GM12878 (cell line): ENCODE measurements around the gene PPOX. TPM values are rescaled to one million over a fixed set of nuclear protein-coding genes. Genes with fewer than 3 reads are reported as not detected.

Experiments used
- BCL11A ChIP-seq: IDR thresholded peaks from 2 replicates; pipeline ENCODE4 v1.6.1; 2011; ENCODE audit warnings: low read depth, low read length
- BRCA1 ChIP-seq: IDR thresholded peaks from 2 replicates; pipeline ENCODE4 v1.6.1; 2011; ENCODE audit warnings: low read depth, low read length, improper control_type of control experiment
- CHD4 ChIP-seq: fragments of 200-600 bp; sonication (generic); IDR thresholded peaks from 2 replicates; pipeline ENCODE4 v1.6.1; 2016; ENCODE audit warnings: mild to moderate bottlenecking
- EGR1 ChIP-seq, 2 experiments: IDR thresholded peaks; 1 replicate in 1 of 2; 2 replicates in 1 of 2; pipeline ENCODE4 v1.6.1; 2011 to 2012; ENCODE audit warnings: low read depth in 2 of 2, low read length in 2 of 2, borderline replicate concordance in 1 of 2, mild to moderate bottlenecking in 1 of 2, moderate library complexity in 1 of 2
- HCFC1 ChIP-seq: fragments of 150-350 bp; IDR thresholded peaks from 2 replicates; pipeline ENCODE4 v1.6.1; 2014; ENCODE audit warnings: low read length
- IKZF1 ChIP-seq: fragments of 450-650 bp; conservative IDR thresholded peaks from 2 replicates; pipeline ENCODE4 v1.6.1; 2017; ENCODE audit warnings: antibody characterized with exemption, mild to moderate bottlenecking
- JUNB ChIP-seq: IDR thresholded peaks from 2 replicates; pipeline ENCODE4 v1.6.1; 2016; ENCODE audit warnings: antibody characterized with exemption, mild to moderate bottlenecking
- MEF2A ChIP-seq: IDR thresholded peaks from 2 replicates; pipeline ENCODE4 v1.6.1; 2011; ENCODE audit warnings: low read depth, mild to moderate bottlenecking, low read length, moderate library complexity; ENCODE audit not compliant: insufficient read depth
- NBN ChIP-seq: fragments of 450-650 bp; IDR thresholded peaks from 2 replicates; pipeline ENCODE4 v1.6.1; 2016
- NFYB ChIP-seq: IDR thresholded peaks from 2 replicates; pipeline ENCODE4 v1.6.1; 2011; ENCODE audit warnings: low read depth, mild to moderate bottlenecking, low read length, improper control_type of control experiment, moderate library complexity; ENCODE audit not compliant: insufficient read depth
- NR2C2 ChIP-seq: IDR thresholded peaks from 2 replicates; pipeline ENCODE4 v1.6.1; 2011; ENCODE audit warnings: borderline replicate concordance, low read depth; ENCODE audit not compliant: control insufficient read depth, insufficient read length
- PAX8 ChIP-seq: fragments of 450-650 bp; IDR thresholded peaks from 2 replicates; pipeline ENCODE4 v1.6.1; 2017; ENCODE audit warnings: mild to moderate bottlenecking, moderate library complexity
- RAD21 ChIP-seq: IDR thresholded peaks from 2 replicates; pipeline ENCODE4 v1.6.1; 2011; ENCODE audit warnings: mild to moderate bottlenecking, low read depth, low read length, moderate library complexity; ENCODE audit not compliant: insufficient read depth
- RCOR1 ChIP-seq: conservative IDR thresholded peaks from 2 replicates; pipeline ENCODE4 v1.6.1; 2012; ENCODE audit warnings: low read depth, low read length, improper control_type of control experiment
- SMC3 ChIP-seq: IDR thresholded peaks from 2 replicates; pipeline ENCODE4 v1.6.1; 2011; ENCODE audit warnings: low read length, improper control_type of control experiment, borderline replicate concordance
- TCF3 ChIP-seq: IDR thresholded peaks from 2 replicates; pipeline ENCODE4 v1.6.1; 2012; ENCODE audit warnings: low read depth, mild to moderate bottlenecking, low read length, borderline replicate concordance; ENCODE audit not compliant: insufficient read depth
- WRNIP1 ChIP-seq: IDR thresholded peaks from 2 replicates; pipeline ENCODE4 v1.6.1; 2011; ENCODE audit warnings: low read depth, low read length, improper control_type of control experiment, borderline replicate concordance
- ZNF24 ChIP-seq: fragments of 450-650 bp; IDR thresholded peaks from 2 replicates; pipeline ENCODE4 v1.6.1; 2017; ENCODE audit warnings: antibody characterized with exemption, mild to moderate bottlenecking
- ZNF622 ChIP-seq: fragments of 450-650 bp; IDR thresholded peaks from 2 replicates; pipeline ENCODE4 v1.6.1; 2017; ENCODE audit warnings: mild to moderate bottlenecking, inconsistent platforms
- polyA plus RNA-seq, 11 experiments: library from polyadenylated mRNA; depleted of rRNA in 4 of 11; unstranded in 6 of 11; stranded (reverse) in 5 of 11; fragments of >200 nt; fragmentation: Nextera tagmentation in 4 of 11; fragmentation: Illumina TruSeq in 1 of 11; extraction: Ambion mirVana in 4 of 11; extraction: Trizol in 1 of 11; gene quantifications; 1 replicate in 1 of 11; 2 replicates in 10 of 11; pipeline versions ENCODE4 v1.2.1 to v1.2.3, GENCODE V29; 2011 to 2016; ENCODE audit warnings: inconsistent platforms in 2 of 11, missing spikeins in 2 of 11, low read depth in 1 of 11
- total RNA-seq, 4 experiments: library from RNA; depleted of rRNA in 3 of 4; stranded (reverse); fragments of >200 nt in 3 of 4; fragmentation: Illumina TruSeq in 1 of 4; extraction: Trizol in 1 of 4; gene quantifications; 2 replicates each; pipeline versions ENCODE4 v1.2.1 to v1.2.3, GENCODE V29; 2013 to 2021
- TF ChIP-seq, protein P1 (sequence below): fragments of 450-650 bp; IDR thresholded peaks from 2 replicates; pipeline ENCODE4 v1.6.1; 2017; ENCODE audit warnings: mild to moderate bottlenecking, low read depth, inconsistent platforms; ENCODE audit not compliant: poor library complexity, severe bottlenecking
- TF ChIP-seq, protein P2 (sequence below): IDR thresholded peaks from 2 replicates; pipeline ENCODE4 v1.6.1; 2011; ENCODE audit warnings: low read depth, mild to moderate bottlenecking, low read length, moderate library complexity, borderline replicate concordance; ENCODE audit errors: extremely low read depth
- TF ChIP-seq, protein P3 (sequence below): IDR thresholded peaks from 2 replicates; pipeline ENCODE4 v1.6.1; 2012; ENCODE audit warnings: low read length, inconsistent platforms
- TF ChIP-seq, protein P4 (sequence below): IDR thresholded peaks from 2 replicates; pipeline ENCODE4 v1.6.1; 2011; ENCODE audit warnings: borderline replicate concordance, low read depth, mild to moderate bottlenecking, moderate library complexity, mixed read lengths, low read length; ENCODE audit not compliant: insufficient read depth; ENCODE audit errors: extremely low read length
- TF ChIP-seq, protein P5 (sequence below): fragments of 450-650 bp; formaldehyde crosslinking; IDR thresholded peaks from 2 replicates; pipeline ENCODE4 v1.4.0; 2022; ENCODE audit warnings: mild to moderate bottlenecking, moderate library complexity

The PPOX gene
- total and polyA plus RNA-seq, 10 of the 15 experiments (the other 5 are each of a cell fraction or from before 2014, with no cell fraction given) = 8.9 to 31.5 (median 20.3) TPM

DNA sequence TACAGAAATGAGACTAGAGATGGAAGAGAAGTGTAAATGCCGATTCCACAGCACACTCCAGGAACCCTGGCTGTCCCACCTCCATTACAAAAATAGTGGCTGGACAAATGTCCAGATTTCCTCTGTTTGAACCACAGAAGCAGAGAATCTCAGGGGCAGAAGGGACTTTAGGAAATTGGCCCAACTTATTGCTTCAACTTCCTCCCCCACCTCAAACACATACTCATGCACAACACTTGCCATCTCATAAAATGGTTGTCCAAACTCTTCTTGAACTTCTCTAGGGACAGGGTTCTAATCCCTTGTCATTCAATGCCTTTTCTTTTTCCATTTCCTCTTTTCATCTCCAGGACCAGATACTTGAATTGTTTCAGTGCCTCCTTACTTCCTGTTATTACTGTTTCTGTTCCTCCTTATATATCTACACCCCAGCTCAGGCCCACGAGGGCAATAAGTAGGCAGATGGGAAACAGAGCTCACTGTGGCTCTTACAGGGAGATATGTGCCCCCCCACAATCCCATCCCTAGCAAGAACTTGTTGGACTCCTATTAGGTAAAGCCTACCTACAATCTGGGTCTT is 19.6 kb downstream of the PPOX start (continued):
- TF ChIP-seq, protein P1, sequence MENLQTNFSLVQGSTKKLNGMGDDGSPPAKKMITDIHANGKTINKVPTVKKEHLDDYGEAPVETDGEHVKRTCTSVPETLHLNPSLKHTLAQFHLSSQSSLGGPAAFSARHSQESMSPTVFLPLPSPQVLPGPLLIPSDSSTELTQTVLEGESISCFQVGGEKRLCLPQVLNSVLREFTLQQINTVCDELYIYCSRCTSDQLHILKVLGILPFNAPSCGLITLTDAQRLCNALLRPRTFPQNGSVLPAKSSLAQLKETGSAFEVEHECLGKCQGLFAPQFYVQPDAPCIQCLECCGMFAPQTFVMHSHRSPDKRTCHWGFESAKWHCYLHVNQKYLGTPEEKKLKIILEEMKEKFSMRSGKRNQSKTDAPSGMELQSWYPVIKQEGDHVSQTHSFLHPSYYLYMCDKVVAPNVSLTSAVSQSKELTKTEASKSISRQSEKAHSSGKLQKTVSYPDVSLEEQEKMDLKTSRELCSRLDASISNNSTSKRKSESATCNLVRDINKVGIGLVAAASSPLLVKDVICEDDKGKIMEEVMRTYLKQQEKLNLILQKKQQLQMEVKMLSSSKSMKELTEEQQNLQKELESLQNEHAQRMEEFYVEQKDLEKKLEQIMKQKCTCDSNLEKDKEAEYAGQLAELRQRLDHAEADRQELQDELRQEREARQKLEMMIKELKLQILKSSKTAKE = no peak
- TF ChIP-seq RCOR1 (0 out of 2 replicates have a peak, but pooled peaks have one; percentile 54), SMC3 (no peak), ZNF622 (no peak), NBN (0 out of 2 replicates have a peak, but pooled peaks have one; percentile 46), BRCA1 (no peak), NR2C2 (no peak), MEF2A (no peak), IKZF1 (peak; percentile 83), RAD21 (no peak), CHD4 (no peak), PAX8 (no peak), NFYB (no peak), EGR1 (IDR thresholded peaks at IDR 0.05; ENCODE audit: borderline replicate concordance in 1 of 2, low read depth in 2 of 2, low read length in 2 of 2) (no peak), ZNF24 (no peak), HCFC1 (no peak), TCF3 (no peak), WRNIP1 (no peak), BCL11A (no peak), JUNB (no peak)
- TF ChIP-seq, protein P2, sequence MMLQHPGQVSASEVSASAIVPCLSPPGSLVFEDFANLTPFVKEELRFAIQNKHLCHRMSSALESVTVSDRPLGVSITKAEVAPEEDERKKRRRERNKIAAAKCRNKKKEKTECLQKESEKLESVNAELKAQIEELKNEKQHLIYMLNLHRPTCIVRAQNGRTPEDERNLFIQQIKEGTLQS = no peak
- TF ChIP-seq, protein P3, sequence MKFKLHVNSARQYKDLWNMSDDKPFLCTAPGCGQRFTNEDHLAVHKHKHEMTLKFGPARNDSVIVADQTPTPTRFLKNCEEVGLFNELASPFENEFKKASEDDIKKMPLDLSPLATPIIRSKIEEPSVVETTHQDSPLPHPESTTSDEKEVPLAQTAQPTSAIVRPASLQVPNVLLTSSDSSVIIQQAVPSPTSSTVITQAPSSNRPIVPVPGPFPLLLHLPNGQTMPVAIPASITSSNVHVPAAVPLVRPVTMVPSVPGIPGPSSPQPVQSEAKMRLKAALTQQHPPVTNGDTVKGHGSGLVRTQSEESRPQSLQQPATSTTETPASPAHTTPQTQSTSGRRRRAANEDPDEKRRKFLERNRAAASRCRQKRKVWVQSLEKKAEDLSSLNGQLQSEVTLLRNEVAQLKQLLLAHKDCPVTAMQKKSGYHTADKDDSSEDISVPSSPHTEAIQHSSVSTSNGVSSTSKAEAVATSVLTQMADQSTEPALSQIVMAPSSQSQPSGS = no peak; the same call in 1 of the 2 replicates
- TF ChIP-seq, protein P4, sequence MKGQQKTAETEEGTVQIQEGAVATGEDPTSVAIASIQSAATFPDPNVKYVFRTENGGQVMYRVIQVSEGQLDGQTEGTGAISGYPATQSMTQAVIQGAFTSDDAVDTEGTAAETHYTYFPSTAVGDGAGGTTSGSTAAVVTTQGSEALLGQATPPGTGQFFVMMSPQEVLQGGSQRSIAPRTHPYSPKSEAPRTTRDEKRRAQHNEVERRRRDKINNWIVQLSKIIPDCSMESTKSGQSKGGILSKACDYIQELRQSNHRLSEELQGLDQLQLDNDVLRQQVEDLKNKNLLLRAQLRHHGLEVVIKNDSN = no peak
- TF ChIP-seq, protein P5, sequence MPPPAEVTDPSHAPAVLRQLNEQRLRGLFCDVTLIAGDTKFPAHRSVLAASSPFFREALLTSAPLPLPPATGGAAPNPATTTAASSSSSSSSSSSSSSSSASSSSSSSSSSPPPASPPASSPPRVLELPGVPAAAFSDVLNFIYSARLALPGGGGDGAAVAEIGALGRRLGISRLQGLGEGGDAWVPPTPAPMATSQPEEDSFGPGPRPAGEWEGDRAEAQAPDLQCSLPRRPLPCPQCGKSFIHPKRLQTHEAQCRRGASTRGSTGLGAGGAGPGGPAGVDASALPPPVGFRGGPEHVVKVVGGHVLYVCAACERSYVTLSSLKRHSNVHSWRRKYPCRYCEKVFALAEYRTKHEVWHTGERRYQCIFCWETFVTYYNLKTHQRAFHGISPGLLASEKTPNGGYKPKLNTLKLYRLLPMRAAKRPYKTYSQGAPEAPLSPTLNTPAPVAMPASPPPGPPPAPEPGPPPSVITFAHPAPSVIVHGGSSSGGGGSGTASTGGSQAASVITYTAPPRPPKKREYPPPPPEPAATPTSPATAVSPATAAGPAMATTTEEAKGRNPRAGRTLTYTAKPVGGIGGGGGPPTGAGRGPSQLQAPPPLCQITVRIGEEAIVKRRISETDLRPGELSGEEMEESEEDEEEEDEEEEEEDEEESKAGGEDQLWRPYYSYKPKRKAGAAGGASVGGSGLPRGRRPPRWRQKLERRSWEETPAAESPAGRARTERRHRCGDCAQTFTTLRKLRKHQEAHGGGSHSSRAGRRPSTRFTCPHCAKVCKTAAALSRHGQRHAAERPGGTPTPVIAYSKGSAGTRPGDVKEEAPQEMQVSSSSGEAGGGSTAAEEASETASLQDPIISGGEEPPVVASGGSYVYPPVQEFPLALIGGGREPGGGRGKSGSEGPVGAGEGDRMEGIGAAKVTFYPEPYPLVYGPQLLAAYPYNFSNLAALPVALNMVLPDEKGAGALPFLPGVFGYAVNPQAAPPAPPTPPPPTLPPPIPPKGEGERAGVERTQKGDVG (CRISPR knock-in tag) = no peak
